Activated gamma-delta T cell (primary cell): ENCODE measurements around the gene SET.

Experiments used
- DNase-seq: peaks from one replicate; lab custom pipeline; 2025; lab: John Stamatoyannopoulos, UW

The SET gene

DNA sequence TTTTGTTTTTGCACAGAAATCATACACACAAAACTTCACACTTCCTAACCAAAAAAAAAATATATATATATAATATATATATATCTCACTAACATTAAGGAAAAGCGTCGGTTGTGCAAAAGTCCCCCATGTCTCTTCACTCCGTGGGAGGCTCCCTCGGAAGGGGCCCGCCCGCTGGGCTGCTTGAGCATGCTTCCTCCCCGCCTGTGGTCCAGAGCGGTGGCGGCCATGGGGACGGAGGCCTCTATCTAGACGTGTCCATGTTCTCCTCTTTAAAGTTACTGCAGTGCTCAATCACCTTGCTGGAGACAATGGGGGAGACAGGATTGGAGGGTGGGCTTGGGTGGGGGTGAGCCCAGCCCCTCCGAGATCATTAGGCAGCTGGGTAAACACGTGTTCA lies 42.1 kb downstream of the SET start:
- DNase-seq: no peak

DNA sequence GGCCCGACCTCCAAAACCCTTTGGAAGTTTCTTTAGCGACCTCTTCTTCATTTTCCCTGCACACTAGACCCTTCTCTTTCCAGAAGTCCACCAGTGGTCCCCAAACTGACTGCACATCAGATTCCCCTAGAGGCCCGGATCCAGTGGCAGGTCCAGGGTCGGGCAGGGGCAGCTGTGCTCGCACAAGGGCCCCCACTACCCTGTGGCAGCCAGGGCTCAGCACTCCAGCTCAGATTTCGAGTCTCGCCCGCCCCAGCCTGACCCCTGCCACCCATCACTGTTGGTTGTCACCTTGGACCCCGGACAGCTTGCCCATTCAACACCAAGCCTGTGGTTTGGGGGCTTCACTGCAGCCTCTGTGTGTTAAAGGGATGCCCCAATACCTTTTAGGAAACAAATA lies 42.7 kb downstream of the SET start:
- DNase-seq: no peak

DNA sequence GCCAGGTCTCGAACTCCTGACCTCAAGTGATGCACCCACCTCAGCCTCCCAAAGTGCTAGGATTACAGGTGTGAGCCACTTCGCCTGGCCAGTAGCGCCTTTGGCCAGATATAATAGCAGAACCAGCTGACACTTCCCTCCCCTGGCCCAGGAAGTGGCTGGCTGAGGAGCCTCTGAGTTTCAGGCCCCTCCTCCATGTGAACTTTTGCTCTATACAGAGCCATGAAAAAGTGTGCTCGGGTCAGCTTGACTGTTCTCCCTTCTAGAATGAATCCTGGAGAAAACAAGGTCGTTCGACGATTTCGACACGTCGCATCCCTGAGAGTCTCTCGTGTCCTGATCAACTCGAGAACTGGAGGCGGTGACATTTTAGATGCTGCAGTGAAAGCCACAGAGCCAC lies 43.6 kb downstream of the SET start:
- DNase-seq: no peak

DNA sequence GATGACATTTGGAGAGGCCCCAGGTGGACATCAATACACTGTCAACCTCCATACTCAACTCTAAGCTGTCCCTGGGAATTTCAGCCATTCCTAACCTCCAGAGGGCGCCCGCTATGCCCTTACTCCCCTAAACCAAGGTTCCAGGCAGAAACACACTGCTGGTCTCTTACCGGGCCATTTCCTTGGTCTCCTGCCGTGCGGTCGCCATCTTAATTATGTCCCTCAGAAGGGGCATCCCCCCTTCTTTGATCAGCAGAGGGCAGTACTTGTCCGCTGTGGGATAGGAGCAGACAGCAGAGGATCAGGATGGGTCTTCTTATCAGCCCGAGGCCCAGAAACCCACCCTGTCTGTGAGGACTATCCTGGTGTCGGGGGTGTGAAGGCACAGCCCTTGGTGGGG lies 44.2 kb downstream of the SET start:
- DNase-seq: no peak

DNA sequence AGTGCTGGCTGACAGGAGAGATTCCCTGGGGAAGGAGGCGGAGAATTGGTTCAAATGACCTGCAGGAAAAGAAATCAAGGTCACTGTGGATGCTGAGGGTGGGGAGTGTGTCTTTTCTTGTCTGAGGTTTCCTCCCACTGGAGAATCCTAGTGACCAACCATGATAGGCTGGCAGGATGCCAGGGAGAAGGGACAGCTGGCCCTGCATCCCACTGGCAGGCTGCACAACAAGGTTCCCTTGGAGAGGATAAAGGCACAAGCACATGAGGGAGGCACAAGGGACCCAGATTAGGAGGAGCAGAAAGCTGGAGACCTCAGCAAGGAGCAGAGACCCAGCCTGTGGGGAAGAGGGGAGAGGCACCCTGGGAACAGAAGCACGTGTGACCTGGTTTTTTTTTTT lies 46.4 kb downstream of the SET start:
- DNase-seq: no peak

DNA sequence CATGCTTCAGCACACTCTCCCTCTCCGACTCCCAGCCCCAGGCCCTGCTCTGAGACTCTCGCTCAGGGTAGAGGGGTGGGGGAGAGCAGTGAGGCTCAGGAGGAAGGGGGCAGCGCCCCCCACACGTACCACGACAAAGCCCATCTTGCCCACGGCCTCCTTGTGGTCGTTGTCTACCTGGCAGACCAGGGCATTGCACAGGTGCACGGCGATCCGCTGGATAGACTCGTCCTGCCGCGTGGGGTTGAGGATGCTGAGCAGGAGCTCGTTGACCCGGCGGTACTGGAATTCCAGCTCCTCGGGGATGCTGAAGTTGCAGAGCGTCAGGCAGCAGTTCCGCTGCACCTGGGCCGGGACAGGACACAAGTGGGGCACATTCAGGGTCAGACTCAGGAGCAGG lies 53.4 kb downstream of the SET start:
- no peak for DNase-seq

DNA sequence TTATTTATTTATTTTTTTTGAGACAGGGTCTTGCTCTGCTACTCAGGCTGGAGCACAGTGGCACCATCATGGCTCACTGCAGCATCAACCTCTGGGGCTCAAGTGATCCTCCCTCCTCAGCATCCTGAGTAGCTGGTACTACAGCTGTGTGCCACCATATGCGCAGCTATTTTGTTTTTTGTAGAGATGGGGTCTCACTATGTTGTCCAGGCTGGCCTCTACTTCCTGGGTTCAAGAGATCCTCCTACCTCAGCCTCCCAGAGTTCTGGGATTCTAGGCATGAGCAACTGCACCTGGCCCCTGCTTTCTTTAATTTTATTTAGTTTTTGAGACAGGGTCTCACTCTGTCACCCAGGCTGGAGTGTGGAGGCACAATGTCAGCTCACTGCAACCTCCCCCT lies 54.4 kb downstream of the SET start:
- no peak for DNase-seq
